NCI-H748 (cell line): ENCODE measurements around the gene KDM4B.

Experiments used
- DNase-seq: peaks from one replicate; lab custom pipeline; 2025; ENCODE audit not compliant: unreplicated experiment; lab: John Stamatoyannopoulos, UW

The KDM4B gene

DNA sequence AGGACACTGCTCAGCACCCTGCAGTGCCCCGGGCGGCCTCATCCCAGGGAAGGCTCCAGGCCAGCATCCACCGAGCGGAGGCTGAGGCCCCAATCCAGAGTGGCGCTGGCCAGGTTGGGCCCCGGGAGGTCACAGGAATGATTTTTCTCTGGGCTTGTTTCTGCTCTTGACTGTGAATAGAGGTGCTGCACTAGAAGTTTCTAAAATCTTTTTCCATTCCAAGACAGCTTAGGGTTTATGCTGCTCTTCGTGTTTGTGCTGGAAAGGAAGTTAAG is 15.1 kb downstream of the KDM4B start:
- DNase-seq: no peak

DNA sequence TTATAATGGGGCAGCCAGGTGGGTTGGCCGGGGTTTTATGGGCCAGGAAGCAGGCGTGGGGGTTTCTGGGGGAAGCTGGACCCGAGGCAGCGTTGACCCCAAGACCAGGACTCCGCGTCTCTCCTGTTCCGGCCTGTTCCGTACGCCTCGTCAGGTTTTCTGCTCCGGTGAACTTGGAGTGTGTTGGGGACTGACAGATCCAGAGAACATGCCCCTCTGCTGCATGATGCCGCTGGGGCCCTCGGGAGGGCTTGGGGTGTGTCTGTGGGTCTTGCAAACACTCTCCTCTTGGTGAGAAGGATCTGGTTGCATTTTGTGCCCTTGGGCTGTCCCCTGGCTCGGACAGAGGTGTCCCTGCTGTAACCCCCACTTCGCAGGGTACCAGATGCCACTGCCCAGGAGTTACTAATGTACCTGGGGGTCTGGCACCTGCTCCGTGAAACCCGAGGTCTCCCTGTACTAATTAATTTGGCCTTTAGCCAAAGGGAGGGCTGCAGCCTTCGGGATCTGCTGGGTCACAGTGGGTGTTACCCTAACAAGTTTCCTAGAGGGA is 15.6 kb downstream of the KDM4B start:
- DNase-seq: no peak

GRCh38 chr19:4985551-4985991 is 16.7 kb downstream of the KDM4B start:
- no peak for DNase-seq

DNA sequence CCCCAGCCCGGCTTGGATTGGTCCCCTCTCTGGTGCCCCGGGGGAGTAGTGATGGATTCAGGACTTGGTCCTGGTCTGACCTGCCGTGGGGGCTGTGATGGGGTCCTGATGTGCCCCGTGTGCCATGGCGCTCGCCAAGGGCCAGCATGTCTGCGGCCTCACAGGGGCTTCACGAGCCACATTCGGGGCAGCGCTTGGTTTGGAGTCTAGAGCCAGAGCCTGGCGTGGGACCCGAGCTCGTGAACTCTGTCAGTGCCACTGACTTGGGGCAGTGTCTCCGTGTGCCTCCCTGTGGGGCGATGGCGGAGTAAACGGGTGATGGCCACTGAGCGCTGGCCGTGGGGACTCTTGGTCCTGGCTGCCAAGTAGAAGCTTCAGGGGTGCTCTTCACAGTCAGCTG is 17.1 kb downstream of the KDM4B start:
- no peak for DNase-seq

DNA sequence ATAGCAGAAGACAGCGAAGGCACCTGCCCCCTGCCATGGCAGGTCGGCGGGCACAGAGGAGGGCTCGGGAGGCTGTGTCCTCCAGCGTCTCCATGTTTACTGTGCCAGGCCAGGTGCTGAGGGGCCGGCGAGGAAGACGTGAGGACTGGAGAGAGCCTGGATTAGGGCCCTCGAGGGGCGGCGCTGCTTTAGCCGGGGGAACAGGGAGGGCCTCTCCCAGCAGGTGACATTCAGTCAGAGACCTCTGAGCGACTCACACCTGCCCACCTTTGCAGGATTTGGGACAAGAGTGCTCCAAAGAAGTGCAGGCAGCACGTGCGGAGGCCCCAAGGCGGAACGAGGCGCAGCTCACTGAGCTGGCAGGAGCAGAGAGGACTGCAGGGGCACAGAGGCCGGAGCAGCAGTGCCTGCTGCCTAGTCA is 17.6 kb downstream of the KDM4B start:
- no peak for DNase-seq

- no peak for DNase-seq
Measured at GRCh38 chr19:4987256-4987655, 18.3 kb downstream of the KDM4B start.

DNA sequence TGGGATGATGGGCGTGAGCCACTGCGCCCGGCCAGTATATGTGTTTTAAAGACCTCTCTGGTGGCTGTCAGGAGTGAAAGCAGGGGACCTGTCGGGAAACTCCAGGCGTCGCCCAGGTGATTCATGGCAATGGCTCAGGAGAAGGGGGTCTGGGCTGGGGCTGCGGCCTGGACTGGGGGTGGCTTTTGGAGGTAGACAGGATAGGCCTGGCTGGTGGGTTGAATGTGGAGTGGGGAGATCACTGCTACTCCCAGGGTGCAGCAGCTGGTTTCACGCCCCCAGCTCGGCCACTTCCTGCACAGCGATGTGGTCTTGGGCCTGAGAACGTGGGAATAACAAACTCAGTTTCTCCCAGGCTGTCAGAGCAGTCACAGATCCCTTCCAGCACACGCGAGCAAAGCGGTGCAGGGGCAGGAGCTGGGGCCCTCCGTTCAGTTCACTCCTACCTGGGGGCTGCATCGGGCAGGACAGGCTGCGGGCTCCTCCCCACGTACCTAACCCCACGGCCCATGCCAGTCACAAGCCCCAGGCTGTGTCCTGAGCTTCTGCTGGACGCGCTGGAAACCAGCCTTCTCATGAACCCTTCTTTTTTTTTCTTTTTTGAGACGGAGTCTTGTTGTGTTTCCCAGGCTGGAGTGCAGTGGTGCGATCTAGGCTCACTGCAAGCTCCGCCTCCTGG is 18.9 kb downstream of the KDM4B start:
- no peak for DNase-seq

DNA sequence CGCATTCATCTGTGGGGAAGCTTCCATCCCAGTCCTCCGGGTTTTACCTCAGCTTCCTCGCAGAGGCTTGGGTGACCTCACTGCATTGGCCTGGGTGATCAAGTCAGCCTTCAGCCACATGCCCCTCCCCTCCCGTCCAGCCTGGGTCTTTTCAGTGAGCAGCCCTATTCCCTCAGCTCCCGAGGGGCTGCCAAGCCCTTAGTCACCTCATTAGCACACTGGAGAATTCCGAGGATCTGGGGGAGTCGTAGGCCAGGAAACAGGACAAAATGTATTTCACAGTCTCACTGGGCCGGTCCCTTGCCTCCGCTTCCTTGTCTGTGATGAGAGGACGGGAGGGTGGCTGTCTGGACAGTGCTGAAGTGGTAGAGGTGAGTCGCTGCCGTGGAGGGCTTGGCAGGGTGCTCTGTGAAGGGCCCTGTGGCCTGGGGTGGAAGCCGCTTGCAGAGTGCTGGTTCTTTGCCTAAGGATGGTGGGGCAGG is 19.9 kb downstream of the KDM4B start:
- no peak for DNase-seq

DNA sequence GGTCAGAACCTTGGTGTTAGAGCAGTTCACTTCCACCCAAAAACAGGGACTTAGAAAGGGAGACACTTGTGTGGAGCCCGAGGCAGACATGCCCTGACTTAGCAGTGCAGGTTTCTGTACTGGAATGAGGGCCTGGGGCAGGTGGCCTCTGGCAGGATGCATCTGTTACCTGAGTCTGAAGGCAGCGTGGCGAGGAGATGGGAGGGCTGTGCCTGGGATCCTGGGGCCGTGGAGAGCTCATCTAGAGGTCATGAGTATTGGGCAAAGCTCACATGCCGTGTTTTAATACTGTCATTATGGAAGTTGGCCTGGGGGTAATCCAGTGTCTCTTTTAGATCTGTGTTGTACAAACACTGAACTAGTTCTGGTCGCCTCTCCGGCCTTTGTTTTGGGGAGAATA is 21.4 kb downstream of the KDM4B start:
- no peak for DNase-seq

GRCh38 chr19:4991538-4991937 is 22.6 kb downstream of the KDM4B start:
- no peak for DNase-seq

GRCh38 chr19:4991996-4992698 is 23.2 kb downstream of the KDM4B start:
- DNase-seq: no peak

DNA sequence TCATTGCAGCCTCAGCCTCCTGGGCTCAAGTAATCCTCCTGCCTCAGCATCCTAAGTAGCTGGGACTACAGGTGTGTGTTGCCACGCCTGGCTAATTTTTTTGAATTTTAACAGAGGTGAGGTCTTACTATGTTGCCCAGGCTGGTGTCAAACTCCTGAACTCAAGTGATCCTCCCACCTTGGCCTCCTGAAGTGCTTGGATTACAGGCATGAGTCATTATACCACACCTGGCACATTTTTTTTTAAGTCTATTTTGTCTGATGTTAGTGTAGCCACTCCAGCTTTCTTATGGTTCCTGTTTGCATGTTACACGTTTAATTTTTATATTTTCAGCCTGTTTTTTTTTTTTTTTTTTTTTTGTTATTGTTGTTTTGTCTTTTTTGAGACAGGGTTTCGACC is 24.8 kb downstream of the KDM4B start:
- DNase-seq: no peak

DNA sequence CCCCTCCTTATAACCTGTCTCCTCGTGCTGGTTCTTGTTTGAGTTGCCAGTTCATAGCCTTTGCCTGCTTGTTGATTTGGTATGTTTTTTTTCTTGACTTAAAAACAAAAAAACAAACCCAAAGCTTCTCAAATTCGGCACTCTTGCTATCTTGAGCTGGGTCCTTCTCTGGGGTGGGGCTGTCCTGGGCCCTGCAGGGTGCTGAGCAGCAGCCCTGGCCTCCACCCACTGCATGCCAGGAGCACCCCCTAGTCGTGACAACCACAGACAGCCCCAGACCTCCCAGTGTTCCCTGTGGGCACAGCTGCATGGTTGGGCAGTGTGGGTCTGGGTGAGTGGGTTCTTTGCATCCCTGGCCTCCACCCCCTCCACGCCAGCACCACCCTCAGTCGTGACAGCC is 27.8 kb downstream of the KDM4B start:
- no peak for DNase-seq

GRCh38 chr19:4997297-4997696 is 28.4 kb downstream of the KDM4B start:
- no peak for DNase-seq

DNA sequence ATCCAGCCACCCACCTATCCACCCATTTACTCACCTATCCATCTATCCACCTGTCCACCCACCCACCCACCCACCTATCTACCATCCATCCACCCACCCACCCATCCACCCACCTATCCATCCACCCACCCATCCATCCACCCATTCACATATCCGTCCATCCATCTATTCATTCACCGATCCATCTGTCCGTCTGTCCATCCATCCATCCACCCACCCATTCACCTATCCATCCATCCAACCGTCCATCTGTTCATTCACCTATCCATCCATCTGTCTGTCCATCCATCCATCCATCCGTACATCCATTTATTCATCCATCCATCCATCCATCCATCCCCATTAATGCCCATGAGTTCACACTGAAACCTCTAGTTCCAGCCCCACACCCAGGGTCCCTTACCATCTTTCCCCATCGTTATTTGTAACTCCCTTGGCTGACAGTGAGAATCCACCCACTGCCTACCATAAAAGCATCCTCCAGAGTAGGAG is 31.3 kb downstream of the KDM4B start:
- no peak for DNase-seq

DNA sequence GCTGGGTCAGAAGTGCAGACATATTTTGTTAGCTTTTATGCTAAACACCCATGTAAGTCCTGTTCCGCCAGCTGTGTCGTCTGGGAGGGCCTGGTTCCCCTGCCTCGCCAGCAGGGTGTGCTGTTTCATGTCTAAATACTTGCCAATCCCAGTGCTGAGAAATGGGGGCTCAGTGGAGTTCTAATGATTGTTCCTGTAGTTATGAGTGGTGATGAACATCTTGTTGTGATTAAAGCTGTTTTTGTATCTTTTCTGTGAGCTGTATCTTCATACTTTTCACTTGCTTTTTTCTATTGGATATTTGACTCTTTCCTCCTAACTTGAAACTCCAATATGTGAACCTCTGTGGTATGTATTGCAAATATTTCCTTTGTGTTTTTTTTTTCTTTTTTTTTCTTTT is 32.7 kb downstream of the KDM4B start:
- DNase-seq: no peak

DNA sequence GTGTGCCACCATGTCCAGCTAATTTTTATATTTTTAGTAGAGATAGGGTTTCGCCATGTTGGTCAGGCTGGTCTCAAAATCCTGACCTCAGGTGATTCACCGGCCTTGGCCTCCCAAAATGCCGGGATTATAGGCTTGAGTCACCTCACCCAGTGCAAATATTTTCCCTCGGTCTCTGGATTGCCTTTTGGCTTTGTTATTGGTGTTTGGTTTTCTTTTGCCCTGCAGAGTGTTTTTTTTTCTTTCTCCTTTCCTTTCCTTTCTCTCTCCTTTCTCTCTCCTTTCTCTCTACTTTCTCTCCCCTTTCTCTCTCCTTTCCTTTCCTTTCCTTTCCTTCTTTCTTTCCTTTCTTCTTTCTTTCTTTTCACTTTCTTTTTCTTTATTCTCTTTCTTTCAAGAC is 33.2 kb downstream of the KDM4B start:
- no peak for DNase-seq

GRCh38 chr19:5003781-5004180 is 34.9 kb downstream of the KDM4B start:
- no peak for DNase-seq

DNA sequence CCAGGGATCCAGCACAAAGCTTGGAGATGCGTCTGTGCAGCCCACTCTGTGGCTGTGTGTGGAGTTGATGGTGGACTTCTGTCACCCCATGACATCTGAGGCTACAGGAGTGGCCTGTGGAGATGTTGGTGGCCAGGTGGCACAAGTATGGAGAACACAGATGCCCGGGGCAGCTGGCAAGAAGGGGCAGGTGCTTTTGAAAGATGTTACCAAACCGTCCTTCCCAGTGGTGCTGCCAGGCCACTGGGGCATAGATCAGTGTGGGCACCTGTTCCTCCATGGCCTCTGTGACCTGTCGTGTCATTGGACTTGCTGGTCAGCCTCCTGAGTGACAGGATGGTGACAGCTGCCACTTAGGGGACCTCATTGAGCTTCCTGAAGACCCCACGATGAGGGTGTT is 36.2 kb downstream of the KDM4B start:
- DNase-seq: no peak

GRCh38 chr19:5006201-5006600 is 37.3 kb downstream of the KDM4B start:
- DNase-seq: no peak

DNA sequence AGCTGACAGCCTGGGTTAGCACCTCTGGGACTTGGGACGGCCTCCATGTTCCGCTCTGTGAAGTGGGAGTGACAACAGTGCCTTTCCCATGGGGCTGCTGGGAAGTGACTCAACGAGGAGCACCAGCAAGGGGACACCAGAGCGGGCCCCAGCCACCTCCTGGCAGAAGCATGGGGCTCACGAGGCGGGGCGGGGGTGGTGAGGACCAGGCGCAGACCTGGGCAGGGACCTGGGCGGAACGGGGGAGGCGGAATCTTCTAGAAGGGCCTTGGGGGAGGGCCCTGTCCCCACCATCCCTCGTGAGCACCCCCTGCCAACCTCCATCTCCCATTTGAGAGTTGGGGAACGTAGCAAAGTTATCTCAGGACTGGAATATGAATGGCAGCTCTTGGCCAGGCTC is 37.9 kb downstream of the KDM4B start:
- no peak for DNase-seq

- DNase-seq: no peak
Measured at GRCh38 chr19:5011476-5012238, 42.7 kb downstream of the KDM4B start.
